Activated CD8-positive, alpha-beta memory T cell treated with anti-CD3 and anti-CD28 coated beads, Interleukin-2, amount 50 U/mL, for 24 hours (primary cell): ENCODE measurements around the gene TNK1.

Experiments
- DNase-seq: peaks from one replicate; pipeline ENCODE4 v3.0.0-alpha.2; 2020; ENCODE audit errors: extremely low read depth

Gene TNK1

DNA sequence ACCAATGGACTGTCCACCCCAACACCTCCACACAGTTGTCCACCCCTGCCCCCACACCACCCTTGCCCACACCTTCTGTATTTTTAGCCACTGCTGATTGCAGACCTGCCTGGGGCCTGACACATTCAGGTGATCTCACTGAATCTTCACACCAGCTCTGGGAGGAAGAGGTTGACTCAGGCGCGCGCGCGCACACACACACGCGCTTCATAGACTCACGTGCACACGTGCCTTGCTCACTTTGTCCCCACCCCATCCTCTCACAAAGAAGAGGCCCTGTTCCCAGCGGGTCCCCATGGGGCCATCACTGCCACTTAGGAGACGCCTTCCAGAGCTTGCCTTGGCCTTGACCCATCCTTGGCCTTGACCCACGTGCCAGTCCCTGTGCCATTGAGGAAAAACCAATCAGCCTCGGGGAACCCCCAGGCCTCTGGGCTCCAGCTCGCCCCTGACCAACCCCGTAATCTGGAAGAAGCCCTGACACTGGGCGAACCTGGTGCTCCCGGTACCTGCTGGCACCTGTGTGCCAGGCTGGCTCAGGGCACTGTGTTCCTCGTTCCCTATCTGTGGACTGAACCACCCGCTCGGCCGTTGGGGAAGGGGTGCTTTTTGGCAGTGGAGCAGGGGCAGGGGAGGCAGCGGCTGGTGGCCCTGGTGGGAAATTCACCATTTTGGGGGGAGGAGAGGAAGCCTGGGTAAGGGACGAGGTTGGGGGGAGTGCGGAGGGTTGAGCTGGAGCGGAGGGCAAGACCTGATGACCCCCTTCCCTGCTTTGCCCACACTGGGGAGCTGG is 29.9 kb downstream of the TNK1 start:
- no peak for DNase-seq

DNA sequence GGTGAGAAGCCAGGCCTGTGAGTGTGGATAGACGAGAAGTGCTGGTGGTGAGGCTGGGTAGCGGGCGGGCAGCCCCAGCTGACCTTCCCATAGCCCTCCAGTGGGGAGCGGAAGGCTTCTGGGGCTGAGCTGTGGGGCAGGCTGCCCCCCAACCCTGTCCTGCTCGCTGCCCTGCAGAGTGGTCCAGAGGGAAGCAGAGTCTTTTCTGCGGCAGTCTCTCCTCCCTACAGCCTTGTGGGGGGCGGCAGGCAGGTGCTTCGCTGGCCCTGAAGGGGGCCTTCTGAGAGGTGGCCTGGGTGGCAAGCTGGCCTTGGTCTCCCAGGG is 30.5 kb downstream of the TNK1 start:
- DNase-seq = no peak

DNA sequence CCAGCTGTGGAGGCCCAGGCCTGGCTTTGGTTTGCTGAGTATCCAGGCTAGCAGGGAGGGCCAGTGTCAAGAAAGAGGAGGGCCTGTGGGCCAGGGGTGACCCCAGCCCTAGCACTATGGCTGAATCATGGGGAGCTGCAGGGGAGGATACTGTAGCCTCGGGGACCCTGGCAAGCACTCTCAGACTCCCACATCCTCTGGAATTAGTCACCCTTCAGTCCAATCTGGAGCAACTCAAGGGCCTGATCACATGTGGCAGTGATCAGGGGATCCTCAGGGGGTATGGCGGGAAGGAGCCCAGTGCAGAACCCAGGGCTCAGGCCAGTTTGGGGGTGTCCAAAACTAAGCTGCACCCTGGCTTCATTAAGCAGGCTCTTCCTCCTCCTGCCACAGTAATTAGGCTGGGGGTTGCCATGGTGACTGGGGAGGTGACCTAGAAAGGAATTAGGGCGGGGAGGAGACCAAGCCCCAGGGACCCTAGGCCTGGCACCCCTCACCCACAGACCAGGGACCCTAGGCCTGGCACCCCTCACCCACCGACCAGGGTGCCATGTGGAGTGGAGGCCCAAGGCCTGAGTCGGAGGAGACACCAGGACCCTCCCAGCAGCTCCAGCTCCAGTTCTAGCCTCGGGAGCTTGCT is 32.6 kb downstream of the TNK1 start:
- DNase-seq = no peak

DNA sequence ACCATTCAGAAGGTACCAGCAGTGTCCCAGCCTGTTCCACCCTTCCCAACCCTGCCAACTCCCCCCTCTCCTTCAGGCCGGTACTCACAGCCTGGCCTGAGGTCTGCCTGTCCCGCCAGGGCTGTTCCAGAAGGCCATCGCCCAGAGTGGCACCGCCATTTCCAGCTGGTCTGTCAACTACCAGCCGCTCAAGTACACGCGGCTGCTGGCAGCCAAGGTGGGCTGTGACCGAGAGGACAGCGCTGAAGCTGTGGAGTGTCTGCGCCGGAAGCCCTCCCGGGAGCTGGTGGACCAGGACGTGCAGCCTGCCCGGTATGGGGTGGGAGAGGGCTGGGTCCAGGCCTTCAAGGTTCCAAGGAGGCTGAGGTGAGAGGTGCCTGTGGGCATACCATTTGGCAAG is 33.9 kb downstream of the TNK1 start:
- no peak for DNase-seq

DNA sequence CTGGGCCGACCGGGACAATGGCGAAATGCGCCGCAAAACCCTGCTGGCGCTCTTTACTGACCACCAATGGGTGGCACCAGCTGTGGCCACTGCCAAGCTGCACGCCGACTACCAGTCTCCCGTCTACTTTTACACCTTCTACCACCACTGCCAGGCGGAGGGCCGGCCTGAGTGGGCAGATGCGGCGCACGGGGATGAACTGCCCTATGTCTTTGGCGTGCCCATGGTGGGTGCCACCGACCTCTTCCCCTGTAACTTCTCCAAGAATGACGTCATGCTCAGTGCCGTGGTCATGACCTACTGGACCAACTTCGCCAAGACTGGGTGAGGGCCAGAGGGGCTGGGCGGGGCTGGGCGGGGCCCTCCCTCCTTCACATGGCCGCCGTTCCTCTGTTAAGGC is 34.9 kb downstream of the TNK1 start:
- no peak for DNase-seq

DNA sequence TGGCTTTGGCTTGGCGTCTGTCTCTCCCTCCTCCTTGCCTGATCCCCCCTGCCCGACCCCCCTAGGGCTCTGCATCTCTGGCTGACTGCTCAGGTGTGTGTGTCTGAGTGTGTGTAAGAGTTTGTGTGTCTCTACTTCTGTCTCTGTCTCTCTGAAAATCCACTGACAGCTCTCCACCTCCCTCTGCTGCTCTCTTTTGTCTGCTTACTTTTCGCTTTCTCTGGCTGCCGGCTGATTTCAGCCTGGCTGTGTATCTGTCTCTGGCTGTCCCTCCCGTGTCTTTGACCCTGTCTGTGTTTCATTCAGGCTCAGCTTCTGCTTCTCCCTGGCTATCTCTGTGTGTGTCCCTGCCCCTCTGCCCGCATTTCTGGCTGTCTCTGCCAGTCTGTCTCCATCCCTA is 35.4 kb downstream of the TNK1 start:
- no peak for DNase-seq

DNA sequence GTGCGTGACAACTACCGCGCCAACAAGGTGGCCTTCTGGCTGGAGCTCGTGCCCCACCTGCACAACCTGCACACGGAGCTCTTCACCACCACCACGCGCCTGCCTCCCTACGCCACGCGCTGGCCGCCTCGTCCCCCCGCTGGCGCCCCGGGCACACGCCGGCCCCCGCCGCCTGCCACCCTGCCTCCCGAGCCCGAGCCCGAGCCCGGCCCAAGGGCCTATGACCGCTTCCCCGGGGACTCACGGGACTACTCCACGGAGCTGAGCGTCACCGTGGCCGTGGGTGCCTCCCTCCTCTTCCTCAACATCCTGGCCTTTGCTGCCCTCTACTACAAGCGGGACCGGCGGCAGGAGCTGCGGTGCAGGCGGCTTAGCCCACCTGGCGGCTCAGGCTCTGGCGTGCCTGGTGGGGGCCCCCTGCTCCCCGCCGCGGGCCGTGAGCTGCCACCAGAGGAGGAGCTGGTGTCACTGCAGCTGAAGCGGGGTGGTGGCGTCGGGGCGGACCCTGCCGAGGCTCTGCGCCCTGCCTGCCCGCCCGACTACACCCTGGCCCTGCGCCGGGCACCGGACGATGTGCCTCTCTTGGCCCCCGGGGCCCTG is 36.3 kb downstream of the TNK1 start:
- DNase-seq = no peak

DNA sequence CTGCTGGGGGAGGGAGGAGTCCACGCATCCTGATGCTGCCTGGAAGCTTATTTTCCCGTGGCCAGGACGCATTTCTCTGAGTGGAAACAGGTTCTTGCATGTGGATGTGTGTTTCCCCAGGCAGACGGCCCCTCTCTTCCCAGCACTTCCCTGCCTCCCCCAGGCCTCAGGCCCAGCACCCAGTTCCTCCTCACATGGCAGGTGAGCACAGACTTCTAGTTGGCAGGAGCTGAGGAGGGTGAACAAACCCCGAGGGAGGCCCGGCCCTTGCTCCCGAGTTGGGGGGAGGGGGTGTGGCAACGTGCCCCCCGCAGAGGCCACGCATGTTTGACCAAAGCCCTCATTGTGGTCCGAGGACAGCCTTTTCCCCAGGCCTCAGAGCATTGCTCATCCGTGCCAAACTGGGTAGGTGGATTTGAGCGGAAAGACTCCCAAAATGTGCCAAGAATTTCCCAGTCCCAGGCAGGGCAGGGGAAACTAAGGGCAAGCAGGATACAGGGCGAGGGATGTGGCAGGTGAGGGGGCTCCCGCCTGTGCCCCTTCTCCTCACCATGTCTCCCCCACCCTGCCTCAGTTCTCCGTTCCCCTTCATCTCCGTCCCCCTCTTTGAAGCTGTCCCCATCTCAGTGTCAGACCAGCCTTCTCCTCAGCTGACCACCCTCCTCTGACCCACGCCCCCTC is 37.7 kb downstream of the TNK1 start:
- no peak for DNase-seq

DNA sequence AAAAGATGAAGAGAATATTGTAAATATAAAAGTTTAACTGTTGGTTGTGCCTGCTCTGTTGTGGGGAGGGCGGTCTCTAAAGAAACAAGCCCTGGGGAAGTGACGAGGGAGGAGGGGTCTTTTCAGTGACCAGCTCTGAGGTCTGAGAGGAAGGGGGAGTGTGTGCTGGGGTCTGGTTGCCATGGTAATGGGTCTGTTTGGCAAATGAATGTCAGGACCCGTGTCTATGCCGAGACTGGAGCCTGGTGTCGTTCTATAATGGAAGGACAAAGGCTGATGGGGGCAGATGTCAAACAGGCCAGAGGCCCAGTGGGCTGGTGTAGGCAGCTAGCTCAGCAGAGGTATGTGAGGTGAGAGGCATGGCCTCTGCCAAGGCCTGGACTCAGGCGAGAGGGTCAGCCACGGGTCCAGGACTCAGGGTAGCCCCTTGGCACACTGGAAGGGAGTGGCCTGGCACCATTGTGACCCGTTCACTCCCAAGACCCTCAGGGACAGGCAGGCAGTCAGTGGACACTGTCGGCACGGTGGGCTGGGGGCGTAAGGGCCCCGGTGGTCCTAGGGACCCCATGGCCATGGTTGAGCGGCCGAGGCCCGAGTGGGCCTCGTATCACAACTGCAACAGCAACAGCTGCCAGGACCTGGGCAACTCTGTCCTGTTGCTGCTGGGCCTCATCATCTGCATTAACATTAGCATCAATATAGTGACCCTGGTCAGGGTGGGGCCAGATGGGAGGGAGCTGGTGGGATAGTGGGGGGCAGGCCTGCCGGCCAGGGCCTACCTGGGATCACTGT is 39.1 kb downstream of the TNK1 start, which contains the start of gene SPEM1:
TSS of gene SPEM1 (plus strand) at position 506 of the 792 bp plus-strand sequence. CDS start at position 567, 61 bp downstream.
- no peak for DNase-seq

DNA sequence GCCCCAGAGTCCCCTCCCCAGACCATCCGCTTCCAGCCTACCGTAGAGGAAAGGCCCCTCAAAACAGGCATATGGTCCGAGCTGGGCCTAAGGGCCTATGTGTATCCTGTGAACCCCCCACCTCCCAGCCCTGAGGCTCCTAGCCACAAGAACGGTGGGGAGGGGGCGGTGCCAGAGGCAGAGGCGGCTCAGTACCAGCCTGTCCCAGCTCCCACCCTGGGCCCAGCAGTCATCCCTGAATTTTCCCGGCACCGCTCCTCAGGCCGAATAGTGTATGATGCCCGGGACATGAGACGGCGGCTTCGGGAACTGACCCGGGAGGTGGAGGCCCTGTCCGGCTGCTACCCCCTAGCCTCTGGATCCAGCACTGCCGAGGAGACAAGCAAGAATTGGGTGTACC is 40.3 kb downstream of the TNK1 start:
- DNase-seq = no peak

GRCh38 chr17:7423679-7424078 is 42.8 kb downstream of the TNK1 start:
- DNase-seq = no peak

DNA sequence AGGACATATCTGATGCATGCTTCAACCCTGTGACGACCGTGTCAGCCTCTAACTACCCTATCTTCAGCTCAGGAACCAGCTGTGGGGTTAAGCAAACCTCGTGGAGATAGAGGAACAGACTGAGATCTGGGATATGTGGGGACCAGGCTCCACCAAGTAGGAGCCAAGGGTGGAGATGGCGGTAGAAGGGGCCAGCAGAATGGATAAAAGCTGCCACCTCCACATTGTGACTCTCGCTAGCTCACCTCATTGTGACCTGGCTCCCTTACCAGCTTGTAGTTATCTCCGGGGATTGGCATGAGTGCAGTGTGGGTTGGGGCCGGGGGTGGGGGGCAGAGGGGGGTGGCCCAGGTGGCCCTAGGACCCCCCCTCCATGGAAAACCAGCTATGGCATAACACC is 44.4 kb downstream of the TNK1 start, which contains the start of gene SPEM2:
TSS of gene SPEM2 (plus strand) at position 301 of the 400 bp plus-strand sequence. CDS start at position 374, 73 bp downstream.
- no peak for DNase-seq

DNA sequence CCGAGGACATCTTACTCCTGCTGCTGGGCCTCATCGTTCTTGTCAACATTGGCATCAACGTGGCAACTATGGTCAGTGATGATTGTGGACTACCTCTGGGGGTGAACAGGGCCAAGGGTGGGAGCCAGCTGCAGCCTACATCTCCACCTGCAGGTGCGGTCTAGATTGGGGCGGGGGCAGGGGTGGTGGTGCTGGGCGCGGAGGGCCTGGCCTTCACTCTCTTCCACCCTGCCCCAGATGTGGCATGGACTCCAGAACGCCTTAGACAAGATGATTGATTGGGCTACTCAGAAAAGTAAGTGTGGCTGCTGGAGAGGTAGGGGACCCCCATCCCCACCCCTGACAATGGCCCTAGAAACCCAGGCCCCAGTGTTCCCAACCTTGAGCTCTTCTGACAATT is 44.9 kb downstream of the TNK1 start:
- DNase-seq = no peak

- DNase-seq = no peak
Measured at GRCh38 chr17:7426203-7426863, 45.4 kb downstream of the TNK1 start.

GRCh38 chr17:7426896-7427489 is 46.1 kb downstream of the TNK1 start:
- DNase-seq = no peak

GRCh38 chr17:7427549-7427948 is 46.7 kb downstream of the TNK1 start:
- DNase-seq = no peak

GRCh38 chr17:7428557-7428956 is 47.7 kb downstream of the TNK1 start, which contains the start of gene SPEM3:
Gene SPEM3, plus strand, starts transcription at chr17:7428857. Its CDS starts 46 bp downstream, at chr17:7428903.
- no peak for DNase-seq

DNA sequence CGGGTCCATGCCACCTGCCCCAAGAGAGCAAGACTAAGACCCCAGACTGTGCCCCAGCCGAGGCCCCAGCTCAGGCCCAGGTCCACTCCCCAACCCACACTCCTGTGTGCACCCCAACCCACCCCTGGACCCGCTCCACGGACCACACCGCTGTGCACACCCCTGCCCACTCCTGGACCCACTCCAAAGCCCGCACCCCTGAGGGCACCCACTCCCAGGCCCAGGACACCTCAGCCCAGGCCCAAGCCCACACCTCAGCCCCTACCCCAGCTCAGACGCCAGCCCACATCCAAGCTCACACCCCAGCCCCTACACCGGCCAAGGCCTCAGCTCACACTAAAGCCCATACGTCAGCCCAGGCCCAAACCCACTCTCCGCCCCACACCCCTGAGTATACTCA is 48.8 kb downstream of the TNK1 start:
- DNase-seq = no peak

DNA sequence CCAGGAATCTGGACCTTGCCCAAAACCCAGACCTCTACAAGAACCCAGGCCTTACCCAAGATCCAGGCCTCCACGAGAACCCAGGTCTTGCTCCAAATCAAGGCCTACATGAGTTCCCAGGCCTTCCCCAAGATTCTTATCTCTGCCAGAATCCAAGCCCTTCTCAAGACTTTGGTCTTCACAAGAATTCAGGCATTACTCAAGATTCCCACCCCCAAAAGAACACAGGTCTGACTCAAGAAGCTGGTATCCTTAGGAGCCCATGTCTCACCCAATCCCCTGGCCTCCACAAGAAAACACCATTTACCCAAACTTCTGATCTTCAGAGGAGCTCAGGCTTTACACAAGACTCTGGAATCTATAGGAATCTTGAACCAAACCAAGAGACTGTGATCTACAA is 50.3 kb downstream of the TNK1 start:
- DNase-seq = no peak

GRCh38 chr17:7432296-7432695 is 51.4 kb downstream of the TNK1 start:
- no peak for DNase-seq
